GM18502 (cell line): ENCODE results near the gene WWP2.
"Not testable (repeated sequence)": the region's sequence is repeated elsewhere in the genome, so short reads cannot be mapped to it uniquely, and the experiment has no call there.

ENCODE experiments used
- ATAC-seq: cut with Tn5 transposase; IDR thresholded peaks from one replicate; pipeline ENCODE4 v1.9.1; 2021; ENCODE audit warnings: mild to moderate bottlenecking; ENCODE audit not compliant: unreplicated experiment, poor library complexity

Gene WWP2

DNA sequence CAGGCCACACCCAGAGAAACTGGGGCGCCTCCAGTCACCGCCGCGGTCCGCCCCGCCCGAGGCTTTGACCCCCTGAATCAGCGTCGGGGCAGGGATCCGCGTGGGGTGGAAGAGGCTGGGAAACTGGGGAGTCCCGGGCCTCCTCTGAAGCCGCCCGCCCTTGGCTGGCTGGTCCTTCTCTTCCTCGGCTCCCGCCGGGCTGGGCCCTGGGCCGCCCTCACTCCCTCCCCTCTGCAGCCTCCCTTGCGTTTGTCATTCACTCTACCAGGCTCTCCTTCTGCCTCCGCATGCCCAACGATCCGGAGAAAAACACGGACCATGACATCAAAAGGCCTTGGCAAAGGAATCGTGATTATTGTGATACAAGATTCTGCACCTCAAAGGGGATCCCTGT is 203.5 kb downstream of the WWP2 start:
- ATAC-seq: not testable (repeated sequence)

DNA sequence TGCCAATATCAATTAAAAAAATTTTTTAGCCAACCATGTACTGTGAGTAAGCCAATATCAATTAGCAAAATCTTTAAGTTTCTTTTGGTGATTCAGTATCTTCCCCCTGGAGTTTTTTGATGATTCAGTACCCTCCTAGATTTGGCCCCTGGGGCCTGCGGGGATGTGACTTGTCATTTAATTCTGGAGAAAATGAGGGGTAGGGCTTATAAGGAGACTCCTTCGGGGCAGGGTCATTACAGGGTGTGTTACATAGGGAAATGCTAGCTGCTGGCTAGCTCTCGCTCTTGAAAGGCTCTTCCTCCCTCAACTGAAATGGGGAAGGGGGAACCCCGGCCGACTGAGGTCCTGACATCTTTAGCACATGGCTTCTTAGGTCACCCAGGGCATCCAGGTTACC is 205.6 kb downstream of the WWP2 start:
- not testable (repeated sequence) for ATAC-seq

DNA sequence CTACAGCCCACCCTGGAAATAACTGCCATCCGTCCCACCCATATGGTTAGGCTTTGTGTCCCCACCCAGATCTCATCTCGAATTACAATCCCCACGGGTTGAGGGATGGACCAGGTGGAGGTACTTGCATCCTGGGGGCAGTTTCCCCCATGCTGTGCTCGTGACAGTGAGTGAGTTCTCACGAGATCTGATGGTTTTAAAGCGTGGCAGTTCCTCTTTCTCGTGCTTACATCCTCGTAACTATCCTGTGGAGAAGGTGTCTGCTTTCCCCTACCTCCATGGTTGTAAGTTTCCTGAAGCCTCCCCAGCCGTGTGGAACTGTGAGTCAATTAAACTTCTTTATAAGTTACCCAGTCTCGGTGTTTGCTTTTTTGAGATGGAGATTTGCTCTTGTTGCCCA is 206.0 kb downstream of the WWP2 start:
- ATAC-seq: not testable (repeated sequence)

DNA sequence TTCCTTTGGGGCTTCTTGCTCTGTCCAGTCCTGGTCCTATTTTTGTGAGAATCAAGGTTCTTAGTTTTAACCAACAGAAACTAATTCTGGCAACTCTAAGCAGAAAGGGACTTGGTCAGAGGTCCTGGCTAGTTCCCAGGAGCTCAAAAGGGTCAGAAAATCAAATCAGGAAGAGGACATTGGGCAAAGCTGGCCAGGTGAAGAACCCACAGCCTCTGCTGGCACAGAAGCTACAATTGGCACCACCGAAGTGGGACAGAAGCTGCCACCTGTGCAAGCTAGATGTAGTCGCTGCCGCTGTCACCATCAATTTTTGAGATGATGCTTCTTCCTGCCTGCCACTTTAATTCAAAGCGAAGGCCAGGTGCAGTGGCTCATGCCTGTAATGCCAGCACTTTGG is 207.5 kb downstream of the WWP2 start:
- ATAC-seq: not testable (repeated sequence)

DNA sequence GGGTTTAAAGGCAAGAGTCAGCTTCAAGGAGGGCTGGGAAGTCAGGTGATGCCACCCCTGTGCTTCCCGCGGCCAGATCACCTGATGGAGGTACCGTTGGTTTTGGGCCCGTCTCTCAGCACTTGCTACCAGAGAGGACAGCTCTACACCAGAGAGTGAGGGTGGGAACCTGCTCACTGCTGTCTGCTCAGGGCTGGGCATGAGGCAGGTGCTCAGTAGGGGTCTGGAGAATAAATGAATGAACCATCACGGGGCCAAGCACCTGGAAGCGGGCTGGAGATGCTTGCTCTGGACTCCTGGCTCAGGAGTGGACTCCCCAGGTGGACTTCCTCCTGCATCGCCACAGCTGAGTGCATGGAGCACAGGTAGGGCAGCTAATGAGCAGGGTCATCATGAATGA is 210.0 kb downstream of the WWP2 start:
- not testable (repeated sequence) for ATAC-seq

DNA sequence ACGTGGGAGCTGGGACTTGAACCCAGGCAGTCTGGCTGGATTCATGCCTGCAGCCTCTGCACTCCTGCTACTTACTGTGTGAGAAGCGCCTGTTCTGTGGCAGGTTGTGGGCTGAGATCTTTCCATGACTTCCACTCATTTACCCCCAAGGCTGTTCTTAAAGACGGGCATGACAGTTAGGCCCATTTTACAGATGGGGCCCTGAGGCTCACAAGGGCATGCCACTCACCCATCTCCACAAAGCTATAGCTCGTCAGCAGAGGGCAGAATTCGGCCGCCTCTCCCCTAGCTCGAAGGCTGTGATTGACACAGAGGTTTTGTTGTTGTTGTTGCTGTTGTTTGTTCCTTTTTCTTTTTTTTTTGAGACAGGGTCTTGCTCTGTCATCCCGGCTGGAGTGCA is 210.8 kb downstream of the WWP2 start:
- ATAC-seq: not testable (repeated sequence)

DNA sequence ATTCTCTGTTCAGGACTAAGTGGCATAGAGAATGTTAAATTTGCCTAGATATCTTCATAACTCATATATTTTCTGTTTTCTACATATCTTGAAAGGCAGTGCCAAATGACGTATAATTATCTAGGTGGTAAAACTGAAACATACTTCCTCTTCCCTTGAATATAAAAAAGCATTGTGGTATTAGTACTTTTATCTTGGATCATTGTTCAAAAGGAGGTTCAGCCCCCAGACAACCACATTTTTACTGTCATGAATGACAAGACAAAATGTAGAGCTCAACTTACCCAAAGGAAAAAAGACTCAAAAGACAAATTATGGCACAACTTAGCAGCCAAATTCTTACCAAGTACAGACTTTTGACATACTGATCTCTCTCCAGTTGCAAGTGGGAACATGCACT is 223.1 kb downstream of the WWP2 start:
- not testable (repeated sequence) for ATAC-seq
